Astrocyte (in vitro differentiated cells and primary cell): Measurements from ENCODE around the gene IL13. TPM values are rescaled to one million over a fixed set of nuclear protein-coding genes. Genes with fewer than 3 reads are reported as not detected.

Source experiments
- DNase-seq: peaks from one replicate; pipeline ENCODE4 v3.0.0-alpha.2; 2010; ENCODE audit warnings: low read depth
- FAIRE-seq: peaks from 2 replicates; lab custom pipeline; 2011; peaks lifted over from hg19 to GRCh38; lab: Jason Lieb, UNC
- H2AFZ ChIP-seq: 2 replicates; pipeline ENCODE4 v1.6.0; 2012; ENCODE audit warnings: low read depth, low read length, inconsistent platforms
- H3K27ac ChIP-seq: 2 replicates; pipeline ENCODE4 v1.5.1; 2011; ENCODE audit warnings: low read depth, low read length, inconsistent platforms
- H3K27me3 ChIP-seq: 2 replicates; pipeline ENCODE4 v1.6.0; 2011; ENCODE audit warnings: low read length, inconsistent platforms; ENCODE audit not compliant: insufficient read depth
- H3K36me3 ChIP-seq: 2 replicates; pipeline ENCODE4 v1.5.1; 2011; ENCODE audit warnings: low read length, inconsistent platforms; ENCODE audit not compliant: insufficient read depth
- H3K4me1 ChIP-seq: 2 replicates; pipeline ENCODE4 v1.5.1; 2011; ENCODE audit warnings: low read length, inconsistent platforms; ENCODE audit not compliant: insufficient read depth
- H3K4me2 ChIP-seq: 2 replicates; pipeline ENCODE4 v1.6.0; 2012; ENCODE audit warnings: low read length, inconsistent platforms
- H3K4me3 ChIP-seq: 2 replicates; pipeline ENCODE4 v1.5.1; 2011; ENCODE audit warnings: low read depth, mild to moderate bottlenecking, low read length, inconsistent platforms; ENCODE audit not compliant: insufficient read depth
- H3K79me2 ChIP-seq: 2 replicates; pipeline ENCODE4 v1.6.0; 2012; ENCODE audit warnings: mild to moderate bottlenecking, low read length, inconsistent platforms; ENCODE audit not compliant: insufficient read depth
- H3K9ac ChIP-seq: 2 replicates; pipeline ENCODE4 v1.6.0; 2012; ENCODE audit warnings: mild to moderate bottlenecking, low read length, inconsistent platforms
- H3K9me3 ChIP-seq: 2 replicates; pipeline ENCODE4 v1.5.1; 2012; ENCODE audit warnings: low read depth, mild to moderate bottlenecking, low read length, inconsistent platforms; ENCODE audit not compliant: insufficient read depth
- H4K20me1 ChIP-seq: 2 replicates; pipeline ENCODE4 v1.6.0; 2012; ENCODE audit warnings: low read length, inconsistent platforms; ENCODE audit not compliant: insufficient read depth
- H3K27ac Mint-ChIP-seq: one replicate; pipeline ENCODE4 v1.8.0; 2021; ENCODE audit warnings: mild to moderate bottlenecking, mixed read lengths; ENCODE audit not compliant: unreplicated experiment
- H3K27me3 Mint-ChIP-seq: one replicate; pipeline ENCODE4 v1.8.0; 2021; ENCODE audit warnings: low read depth, mixed read lengths; ENCODE audit not compliant: unreplicated experiment
- H3K36me3 Mint-ChIP-seq: one replicate; pipeline ENCODE4 v1.8.0; 2021; ENCODE audit warnings: low read depth, mixed read lengths; ENCODE audit not compliant: unreplicated experiment
- H3K4me1 Mint-ChIP-seq: one replicate; pipeline ENCODE4 v1.8.0; 2021; ENCODE audit warnings: low read depth, mixed read lengths; ENCODE audit not compliant: unreplicated experiment
- H3K4me3 Mint-ChIP-seq: one replicate; pipeline ENCODE4 v1.8.0; 2021; ENCODE audit warnings: mild to moderate bottlenecking, moderate library complexity, mixed read lengths; ENCODE audit not compliant: unreplicated experiment
- H3K9me3 Mint-ChIP-seq: one replicate; pipeline ENCODE4 v1.8.0; 2021; ENCODE audit warnings: mild to moderate bottlenecking, mixed read lengths; ENCODE audit not compliant: unreplicated experiment
- EZH2 ChIP-seq: IDR thresholded peaks from 2 replicates; pipeline ENCODE4 v1.6.1; 2012; ENCODE audit warnings: mild to moderate bottlenecking, low read length, inconsistent platforms; ENCODE audit not compliant: insufficient read depth
- total RNA-seq: library from RNA; stranded (reverse); gene quantifications from 2 replicates; pipeline ENCODE4 v1.2.1, GENCODE V29; 2021
- TF ChIP-seq, protein P1 (sequence below): IDR thresholded peaks from 2 replicates; pipeline ENCODE4 v1.5.1; 2011; ENCODE audit warnings: low read depth, mild to moderate bottlenecking, inconsistent platforms, low read length, moderate library complexity; ENCODE audit not compliant: insufficient read depth

The IL13 gene
- total RNA-seq, 1 donor from 2014 or later, result not detected

DNA sequence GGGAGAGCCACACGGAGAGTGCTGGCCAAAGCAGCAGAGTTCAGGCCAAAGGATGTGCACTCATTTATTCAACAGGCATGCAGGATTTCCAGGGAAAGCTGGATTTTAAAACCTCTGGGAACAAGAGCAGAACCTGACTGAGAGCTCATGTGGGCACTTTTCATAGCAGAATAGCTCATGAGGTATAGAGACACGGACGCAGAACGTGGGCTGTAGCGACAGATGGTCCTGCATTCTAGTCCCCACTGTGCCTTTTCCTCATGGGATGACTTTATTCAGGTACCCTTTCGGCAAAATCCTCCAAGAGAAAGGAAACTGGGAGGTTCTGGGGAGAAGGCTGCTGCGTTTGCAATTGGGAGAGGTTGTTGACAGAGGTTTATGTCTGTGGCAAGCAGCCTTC, 21.2 kb downstream of the IL13 start:
- Histone ChIP-seq H3K9me3 (no peaks in the 10 kb centered on the region), H3K4me1 (peaks cover 25% of the 10 kb centered on the region), H3K27ac (no peak overlapping the region), H3K36me3 (no peaks in the 10 kb centered on the region), H3K27me3 (no peaks in the 10 kb centered on the region), H3K4me3 (no peak overlapping the region), H4K20me1 (no peaks in the 10 kb centered on the region), H3K79me2 (no peaks in the 10 kb centered on the region), H3K9ac (no peak overlapping the region), H3K4me2 (no peak overlapping the region), H2AFZ (no peak overlapping the region)
- Mint-ChIP-seq H3K4me3 (no peak overlapping the region), H3K27me3 (no peaks in the 10 kb centered on the region), H3K36me3 (peaks cover 5% of the 10 kb centered on the region), H3K9me3 (peaks cover 4% of the 10 kb centered on the region), H3K4me1 (peaks cover 32% of the 10 kb centered on the region), H3K27ac (no peak overlapping the region)
- TF ChIP-seq, protein P1, sequence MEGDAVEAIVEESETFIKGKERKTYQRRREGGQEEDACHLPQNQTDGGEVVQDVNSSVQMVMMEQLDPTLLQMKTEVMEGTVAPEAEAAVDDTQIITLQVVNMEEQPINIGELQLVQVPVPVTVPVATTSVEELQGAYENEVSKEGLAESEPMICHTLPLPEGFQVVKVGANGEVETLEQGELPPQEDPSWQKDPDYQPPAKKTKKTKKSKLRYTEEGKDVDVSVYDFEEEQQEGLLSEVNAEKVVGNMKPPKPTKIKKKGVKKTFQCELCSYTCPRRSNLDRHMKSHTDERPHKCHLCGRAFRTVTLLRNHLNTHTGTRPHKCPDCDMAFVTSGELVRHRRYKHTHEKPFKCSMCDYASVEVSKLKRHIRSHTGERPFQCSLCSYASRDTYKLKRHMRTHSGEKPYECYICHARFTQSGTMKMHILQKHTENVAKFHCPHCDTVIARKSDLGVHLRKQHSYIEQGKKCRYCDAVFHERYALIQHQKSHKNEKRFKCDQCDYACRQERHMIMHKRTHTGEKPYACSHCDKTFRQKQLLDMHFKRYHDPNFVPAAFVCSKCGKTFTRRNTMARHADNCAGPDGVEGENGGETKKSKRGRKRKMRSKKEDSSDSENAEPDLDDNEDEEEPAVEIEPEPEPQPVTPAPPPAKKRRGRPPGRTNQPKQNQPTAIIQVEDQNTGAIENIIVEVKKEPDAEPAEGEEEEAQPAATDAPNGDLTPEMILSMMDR, result no peak
- no peak for TF ChIP-seq EZH2
- no peak for DNase-seq
- no peak for FAIRE-seq

DNA sequence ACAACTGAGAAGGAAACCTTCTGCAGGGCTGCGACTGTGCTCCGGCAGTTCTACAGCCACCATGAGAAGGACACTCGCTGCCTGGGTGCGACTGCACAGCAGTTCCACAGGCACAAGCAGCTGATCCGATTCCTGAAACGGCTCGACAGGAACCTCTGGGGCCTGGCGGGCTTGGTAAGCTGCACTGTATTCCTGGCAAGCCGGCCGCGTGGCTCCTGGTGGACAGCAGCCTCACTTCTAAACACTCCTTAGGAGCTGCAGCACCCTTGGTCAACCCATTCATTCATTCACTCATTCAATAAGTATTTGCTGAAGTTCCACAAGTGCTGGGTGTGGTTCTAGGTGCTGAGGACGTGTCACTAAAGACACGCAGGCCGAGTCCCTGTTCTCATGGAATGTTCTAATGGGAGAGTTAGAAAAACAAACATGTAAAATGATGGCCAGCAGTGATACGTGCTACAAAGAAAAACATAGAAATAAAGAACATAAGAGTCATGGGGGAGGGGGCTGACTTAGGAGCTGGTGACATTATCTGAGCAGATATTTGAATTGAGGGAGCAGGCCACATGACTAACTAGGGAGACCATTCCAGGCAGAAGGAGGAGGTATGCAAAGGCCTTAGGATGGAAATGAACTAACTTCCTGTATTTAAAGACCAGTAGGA, 21.9 kb downstream of the IL13 start:
- Histone ChIP-seq H3K9ac (no peak overlapping the region), H2AFZ (no peak overlapping the region), H3K36me3 (no peaks in the 10 kb centered on the region), H3K27ac (no peak overlapping the region), H3K27me3 (no peaks in the 10 kb centered on the region), H4K20me1 (no peaks in the 10 kb centered on the region), H3K9me3 (no peaks in the 10 kb centered on the region), H3K4me3 (no peak overlapping the region), H3K79me2 (no peaks in the 10 kb centered on the region), H3K4me1 (peaks cover 21% of the 10 kb centered on the region), H3K4me2 (no peak overlapping the region)
- no peak overlapping the region for H3K4me3 Mint-ChIP-seq
- no peak for DNase-seq
- peaks cover 4% of the 10 kb centered on the region for H3K9me3 Mint-ChIP-seq
- no peaks in the 10 kb centered on the region for H3K27me3 Mint-ChIP-seq
- H3K36me3 Mint-ChIP-seq, result peaks cover 5% of the 10 kb centered on the region
- H3K4me1 Mint-ChIP-seq, result peaks cover 29% of the 10 kb centered on the region
- TF ChIP-seq, protein P1, result no peak
- FAIRE-seq, result no peak
- H3K27ac Mint-ChIP-seq, result no peak overlapping the region

DNA sequence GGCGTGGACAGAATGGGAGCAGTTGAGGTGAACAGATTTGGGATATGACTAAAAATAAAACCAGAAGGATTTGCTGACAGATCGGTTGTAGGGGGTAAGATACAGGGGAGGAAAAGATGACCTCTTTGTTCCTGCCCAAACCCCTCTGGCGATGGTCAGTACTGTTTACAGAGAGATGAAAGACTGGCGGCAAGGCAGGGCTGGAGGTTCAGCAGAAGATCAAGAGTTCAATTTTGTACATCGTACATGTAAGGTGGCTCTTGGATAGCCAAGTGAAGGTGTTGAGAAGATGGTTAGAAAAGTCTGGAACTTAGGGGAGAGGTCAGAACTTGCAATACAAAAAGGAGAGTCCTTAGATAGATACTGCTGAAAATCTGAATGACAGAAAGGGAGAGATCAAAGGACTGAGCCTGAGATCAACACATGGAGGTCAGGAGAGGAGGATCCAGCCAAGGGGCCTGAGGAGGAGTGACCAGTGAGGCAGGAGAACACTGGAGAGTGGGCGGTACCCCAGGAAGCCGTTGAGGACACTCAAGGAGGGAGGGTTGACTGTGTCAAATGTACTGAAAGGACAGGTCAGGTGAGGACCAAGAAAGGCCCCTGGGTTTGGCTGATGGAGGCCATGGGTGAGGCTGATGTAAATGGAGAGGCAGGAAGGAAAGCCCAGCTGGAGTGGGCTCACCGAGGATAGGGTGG, 23.0 kb downstream of the IL13 start:
- H3K36me3 ChIP-seq, result no peaks in the 10 kb centered on the region
- no peaks in the 10 kb centered on the region for H3K9me3 ChIP-seq
- DNase-seq (no peak), FAIRE-seq (no peak)
- H3K4me2 ChIP-seq, result no peak overlapping the region
- peaks cover 13% of the 10 kb centered on the region for H3K4me1 ChIP-seq
- H3K27ac ChIP-seq, result no peak overlapping the region
- Mint-ChIP-seq H3K27me3 (no peaks in the 10 kb centered on the region), H3K27ac (no peak overlapping the region), H3K9me3 (peaks cover 4% of the 10 kb centered on the region), H3K4me1 (peaks cover 24% of the 10 kb centered on the region), H3K36me3 (peaks cover 5% of the 10 kb centered on the region), H3K4me3 (no peak overlapping the region)
- no peaks in the 10 kb centered on the region for H4K20me1 ChIP-seq
- H2AFZ ChIP-seq, result no peak overlapping the region
- H3K27me3 ChIP-seq, result no peaks in the 10 kb centered on the region
- no peak overlapping the region for H3K4me3 ChIP-seq
- no peak for TF ChIP-seq EZH2
- TF ChIP-seq, protein P1, result no peak
- H3K79me2 ChIP-seq, result no peaks in the 10 kb centered on the region
- H3K9ac ChIP-seq, result no peak overlapping the region
